ENCODE measurements around the gene TMED3.

TMED3 gene

GRCh38 chr15:79321876-79322275 lies 11.0 kb downstream of the TMED3 start:
- H3K27me3 ChIP-seq (replicated peaks; ENCODE audit: control insufficient read depth, insufficient read depth, low read length): no peaks in the 10 kb centered on the region
- no peak overlapping the region for H3K4me3 ChIP-seq (replicated peaks; ENCODE audit: low read depth, low read length)
- peaks cover 35% of the 10 kb centered on the region for H3K36me3 ChIP-seq (ENCODE audit: control insufficient read depth, insufficient read depth, low read length)
- no peak for TF ChIP-seq CTCF (IDR thresholded peaks at IDR 0.05; ENCODE audit: insufficient read depth, low read length, poor library complexity, severe bottlenecking)
- no peak for DNase-seq (ENCODE audit: extremely low read depth, insufficient read length)

- Histone ChIP-seq H3K4me3 (replicated peaks; ENCODE audit: low read depth, low read length) (no peak overlapping the region), H3K36me3 (ENCODE audit: control insufficient read depth, insufficient read depth, low read length) (peaks cover 34% of the 10 kb centered on the region), H3K27me3 (replicated peaks; ENCODE audit: control insufficient read depth, insufficient read depth, low read length) (no peaks in the 10 kb centered on the region)
- TF ChIP-seq CTCF (IDR thresholded peaks at IDR 0.05; ENCODE audit: insufficient read depth, low read length, poor library complexity, severe bottlenecking): no peak
- no peak for DNase-seq (ENCODE audit: extremely low read depth, insufficient read length)
These were observed 11.4 kb downstream of the TMED3 start for GRCh38 chr15:79322306-79322705.

GRCh38 chr15:79322945-79323344 lies 12.0 kb downstream of the TMED3 start:
- no peak for TF ChIP-seq CTCF (IDR thresholded peaks at IDR 0.05; ENCODE audit: insufficient read depth, low read length, poor library complexity, severe bottlenecking)
- no peak for DNase-seq (ENCODE audit: extremely low read depth, insufficient read length)
- peaks cover 30% of the 10 kb centered on the region for H3K36me3 ChIP-seq (ENCODE audit: control insufficient read depth, insufficient read depth, low read length)

GRCh38 chr15:79329171-79329611 lies 18.3 kb downstream of the TMED3 start:
- H3K4me3 ChIP-seq (replicated peaks; ENCODE audit: low read depth, low read length): no peak overlapping the region
- H3K36me3 ChIP-seq (ENCODE audit: control insufficient read depth, insufficient read depth, low read length): peaks cover 11% of the 10 kb centered on the region
- DNase-seq (ENCODE audit: extremely low read depth, insufficient read length): no peak
- H3K27me3 ChIP-seq (replicated peaks; ENCODE audit: control insufficient read depth, insufficient read depth, low read length): no peaks in the 10 kb centered on the region
- no peak for TF ChIP-seq CTCF (IDR thresholded peaks at IDR 0.05; ENCODE audit: insufficient read depth, low read length, poor library complexity, severe bottlenecking)

More at GRCh38 chr15:79322945-79323344, 12.0 kb downstream of the TMED3 start:
- H3K27me3 ChIP-seq (replicated peaks; ENCODE audit: control insufficient read depth, insufficient read depth, low read length): no peaks in the 10 kb centered on the region
- no peak overlapping the region for H3K4me3 ChIP-seq (replicated peaks; ENCODE audit: low read depth, low read length)

GRCh38 chr15:79332824-79333510 lies 22.1 kb downstream of the TMED3 start:
- DNase-seq (ENCODE audit: extremely low read depth, insufficient read length): no peak
- H3K36me3 ChIP-seq (ENCODE audit: control insufficient read depth, insufficient read depth, low read length): peaks cover 2% of the 10 kb centered on the region
- no peaks in the 10 kb centered on the region for H3K27me3 ChIP-seq (replicated peaks; ENCODE audit: control insufficient read depth, insufficient read depth, low read length)
- no peak overlapping the region for H3K4me3 ChIP-seq (replicated peaks; ENCODE audit: low read depth, low read length)
- no peak for TF ChIP-seq CTCF (IDR thresholded peaks at IDR 0.05; ENCODE audit: insufficient read depth, low read length, poor library complexity, severe bottlenecking)
